Small intestine (tissue), 7 donors: ENCODE results near the gene ABCC11. TPM values are rescaled to one million over a fixed set of nuclear protein-coding genes. Genes with fewer than 3 reads are reported as not detected.
A peak's percentile ranks its signal among the peaks of the same experiment; 100 is the strongest.

Source experiments
- DNase-seq, 2 donors: peaks; one replicate each; pipeline versions ENCODE4 v3.0.0 to v3.0.0-alpha.2; 2013
- FAIRE-seq: peaks from 2 replicates; lab custom pipeline; 2012; peaks lifted over from hg19 to GRCh38; lab: Jason Lieb, UNC
- H3K27ac ChIP-seq, 3 donors: one replicate each; pipeline ENCODE4 v1.5.1; 2013; ENCODE audit warnings: low read length in 2 of 3, mild to moderate bottlenecking in 2 of 3, control low read depth in 1 of 3, inconsistent platforms in 1 of 3, low read depth in 1 of 3, moderate library complexity in 1 of 3
- H3K27me3 ChIP-seq, 3 donors: one replicate each; pipeline ENCODE4 v1.6.1; 2013; ENCODE audit warnings: low read length in 3 of 3, inconsistent platforms in 1 of 3; ENCODE audit not compliant: control insufficient read depth in 3 of 3, insufficient read depth in 3 of 3
- H3K36me3 ChIP-seq, 3 donors: one replicate each; pipeline ENCODE4 v1.6.1; 2013; ENCODE audit warnings: low read length in 3 of 3, inconsistent platforms in 1 of 3, low read depth in 1 of 3, mild to moderate bottlenecking in 1 of 3, moderate library complexity in 1 of 3; ENCODE audit not compliant: control insufficient read depth in 3 of 3, insufficient read depth in 2 of 3
- H3K4me1 ChIP-seq, 3 donors: one replicate each; pipeline ENCODE4 v1.6.1; 2013; ENCODE audit warnings: low read length in 2 of 3, inconsistent platforms in 1 of 3, low read depth in 1 of 3, mild to moderate bottlenecking in 1 of 3, moderate library complexity in 1 of 3; ENCODE audit not compliant: control insufficient read depth in 3 of 3, insufficient read depth in 2 of 3
- H3K4me3 ChIP-seq, 3 donors: one replicate each; pipeline ENCODE4 v1.5.1; 2013; ENCODE audit warnings: low read length in 3 of 3, control low read depth in 1 of 3, inconsistent platforms in 1 of 3, low read depth in 1 of 3, mild to moderate bottlenecking in 1 of 3, moderate library complexity in 1 of 3
- H3K9me3 ChIP-seq, 2 donors: one replicate each; pipeline ENCODE4 v1.6.1; 2013; ENCODE audit warnings: low read depth in 1 of 2, low read length in 1 of 2; ENCODE audit not compliant: control insufficient read depth in 2 of 2, insufficient read depth in 1 of 2
- WGBS, 3 donors: extraction: QIAGEN DNeasy Blood & Tissue Kit; methylation state at CpG; one replicate each; pipeline ENCODE4 v1.1.7; 2013; 5-methylcytosine and 5-hydroxymethylcytosine counted together
- polyA plus RNA-seq, 4 donors: library from polyadenylated mRNA; stranded (reverse) in 3 of 4; unstranded in 1 of 4; fragments of 200-250 nt in 3 of 4; fragments of 120-200 nt in 1 of 4; gene quantifications; one replicate each; pipeline versions ENCODE4 v1.2.1 to v1.2.3, GENCODE V29; 2013
- donor health status: healthy with polysubstance abuse.
- donor health status: control.
- donor health status: control.
- donor health status: Bipolar disorder and iron deficiency.
- donor health status: healthy.

Gene ABCC11
- polyA plus RNA-seq, 4 donors = 0.15 to 0.22 (median 0.15) TPM; not detected in 1

- FAIRE-seq = no peak
- H3K36me3 ChIP-seq = no peaks in the 10 kb centered on the region
- WGBS, 3 donors = 44 to 66% (median 52%) methylated on average over 6 of the region's 6 CpGs
- DNase-seq = no peak
- no peaks in the 10 kb centered on the region for H3K27me3 ChIP-seq
- H3K4me3 ChIP-seq = no peak overlapping the region
- peak overlapping the region in 2 of 3 donors; percentile 69 to 81 for H3K27ac ChIP-seq
- H3K4me1 ChIP-seq = peaks cover 0 to 13% (median 0%) of the 10 kb centered on the region in 3 donors
- H3K9me3 ChIP-seq = no peaks in the 10 kb centered on the region
Measured at GRCh38 chr16:48204825-48205151, 42.6 kb downstream of the ABCC11 start.

DNA sequence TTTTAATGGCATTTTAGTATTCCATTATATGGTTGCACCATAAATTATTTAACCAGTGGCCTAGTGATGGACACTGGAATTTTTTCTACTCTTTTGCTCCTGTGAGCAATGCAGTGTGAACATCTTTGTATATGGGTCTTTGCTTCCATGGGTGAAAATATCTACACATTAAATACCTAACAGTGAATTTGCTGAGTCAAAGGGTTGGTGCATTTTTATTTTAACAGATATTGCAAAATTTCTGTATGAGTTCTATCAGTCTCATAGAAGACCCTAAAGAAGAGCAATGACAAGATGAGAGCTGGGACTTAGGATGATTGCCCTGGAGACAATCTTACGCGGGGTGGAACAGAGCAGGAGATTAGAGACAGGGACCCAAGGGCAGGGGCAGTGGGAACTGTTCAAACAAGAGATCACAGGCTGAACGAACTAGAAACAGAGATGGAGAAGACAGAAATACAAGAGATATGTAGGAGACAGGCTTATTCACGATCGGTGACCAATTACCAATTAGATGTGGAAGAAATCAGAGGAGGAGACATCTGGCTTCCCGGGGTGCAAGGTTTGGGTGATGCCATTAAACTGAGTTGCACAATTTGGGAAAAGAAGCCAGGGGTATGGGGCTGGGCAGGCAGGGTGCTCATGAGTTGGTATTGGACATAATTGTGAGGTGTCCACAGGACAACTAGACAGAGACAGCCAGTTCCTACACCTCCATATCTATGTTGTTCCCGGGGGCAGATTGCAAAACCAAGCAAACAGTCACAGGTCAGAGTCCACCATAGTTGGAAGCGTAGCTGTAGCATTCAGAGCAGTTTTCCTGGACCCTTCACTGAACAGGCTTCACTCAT, 43.1 kb downstream of the ABCC11 start:
- H3K27ac ChIP-seq = peak overlapping the region in 2 of 3 donors; percentile 69 to 81

GRCh38 chr16:48201515-48202201, 45.7 kb downstream of the ABCC11 start:
- FAIRE-seq = no peak
- WGBS, 3 donors = 41 to 65% (median 42%) methylated on average over 6 of the region's 6 CpGs

More for the DNA sequence above, 43.1 kb downstream of the ABCC11 start:
- no peak overlapping the region for H3K4me3 ChIP-seq
- no peaks in the 10 kb centered on the region for H3K27me3 ChIP-seq
- no peaks in the 10 kb centered on the region for H3K9me3 ChIP-seq
- peak; percentile 93 to 94 for DNase-seq
- FAIRE-seq = no peak
- WGBS, 3 donors = 38 to 71% (median 52%) methylated on average over 8 of the region's 8 CpGs
- peaks cover 0 to 13% (median 0%) of the 10 kb centered on the region in 3 donors for H3K4me1 ChIP-seq
- no peaks in the 10 kb centered on the region for H3K36me3 ChIP-seq

DNA sequence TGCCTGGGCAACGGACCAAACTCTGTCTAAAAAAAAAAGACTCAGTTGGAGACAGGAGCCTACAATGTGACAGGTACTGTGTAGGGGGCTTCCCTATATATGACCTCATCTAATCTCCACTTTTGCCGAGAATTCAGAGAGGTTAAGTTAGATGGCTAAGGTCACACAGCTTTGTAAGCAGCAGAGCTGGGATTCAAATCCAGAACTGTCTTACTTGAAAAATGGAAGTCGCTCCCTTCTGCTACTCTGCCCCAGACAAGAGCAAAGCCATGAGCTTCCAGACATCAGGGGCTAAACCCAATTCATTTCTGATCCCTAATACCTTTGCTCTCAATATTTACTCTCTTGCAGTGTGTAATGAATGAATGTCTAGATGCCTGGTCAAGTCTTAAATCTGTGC, 50.0 kb downstream of the ABCC11 start:
- Histone ChIP-seq H3K4me1 (no peaks in the 10 kb centered on the region), H3K27ac (no peak overlapping the region), H3K27me3 (no peaks in the 10 kb centered on the region), H3K9me3 (no peaks in the 10 kb centered on the region), H3K4me3 (no peak overlapping the region), H3K36me3 (no peaks in the 10 kb centered on the region)
- no peak for FAIRE-seq
- no peak for DNase-seq
- 78 to 90% (median 82%) methylated on average over 3 of the region's 3 CpGs for WGBS, 3 donors

More at GRCh38 chr16:48201515-48202201, 45.7 kb downstream of the ABCC11 start:
- Histone ChIP-seq H3K4me3 (no peak overlapping the region), H3K4me1 (peaks cover 0 to 13% (median 0%) of the 10 kb centered on the region in 3 donors), H3K36me3 (no peaks in the 10 kb centered on the region), H3K9me3 (no peaks in the 10 kb centered on the region), H3K27me3 (no peaks in the 10 kb centered on the region), H3K27ac (no peak overlapping the region)
- DNase-seq = peak in 1 of 2 donors; percentile 38

- WGBS, 3 donors = 22 to 39% (median 32%) methylated on average over 5 of the region's 5 CpGs
- peak; percentile 13 to 29 for DNase-seq
- H3K27ac ChIP-seq = no peak overlapping the region
Measured at GRCh38 chr16:48194828-48195556, 52.3 kb downstream of the ABCC11 start.

GRCh38 chr16:48193846-48194245, 53.5 kb downstream of the ABCC11 start:
- no peak overlapping the region for H3K27ac ChIP-seq
- FAIRE-seq (no peak), DNase-seq (no peak)
- WGBS, 3 donors = 86 to 89% (median 88%) methylated on average over 7 of the region's 7 CpGs
- no peaks in the 10 kb centered on the region for H3K4me1 ChIP-seq
- no peaks in the 10 kb centered on the region for H3K27me3 ChIP-seq
- H3K36me3 ChIP-seq = no peaks in the 10 kb centered on the region
- H3K4me3 ChIP-seq = no peak overlapping the region
- H3K9me3 ChIP-seq = no peaks in the 10 kb centered on the region

More at GRCh38 chr16:48194828-48195556, 52.3 kb downstream of the ABCC11 start:
- no peaks in the 10 kb centered on the region for H3K9me3 ChIP-seq
- H3K4me3 ChIP-seq = no peak overlapping the region
- H3K4me1 ChIP-seq = no peaks in the 10 kb centered on the region
- no peaks in the 10 kb centered on the region for H3K36me3 ChIP-seq
- FAIRE-seq = no peak
- H3K27me3 ChIP-seq = no peaks in the 10 kb centered on the region

DNA sequence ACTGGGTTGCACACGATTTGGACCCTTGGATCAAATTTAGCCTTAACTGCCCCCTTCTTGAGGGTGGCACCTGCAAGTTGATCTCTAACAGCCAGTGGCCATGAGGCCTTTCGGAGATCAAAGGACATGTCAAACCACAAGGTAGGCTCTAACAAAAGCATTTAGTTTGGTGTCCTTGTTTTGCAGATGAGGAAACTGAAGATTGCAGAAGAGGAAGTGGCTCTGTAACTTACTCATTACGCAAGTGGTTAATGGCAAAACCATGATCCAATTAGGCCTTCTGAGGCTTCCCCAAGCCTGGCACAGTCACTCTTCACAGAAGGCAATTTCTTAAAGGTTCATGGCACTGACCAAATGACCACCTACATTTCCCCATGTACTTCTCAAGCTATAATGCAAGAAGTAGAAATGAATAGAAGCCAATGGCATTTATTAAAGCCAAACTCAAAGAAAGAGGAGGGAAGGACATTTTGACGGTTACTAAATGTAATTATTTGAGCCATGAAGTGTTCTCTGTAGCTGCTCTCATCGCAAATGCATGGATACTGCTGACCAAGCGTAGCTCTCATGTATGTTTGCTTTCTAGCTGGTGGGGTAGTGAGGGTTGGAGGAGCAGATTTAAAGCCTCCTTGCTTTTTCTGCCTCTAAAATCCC, 58.8 kb downstream of the ABCC11 start:
- Histone ChIP-seq H3K4me1 (no peaks in the 10 kb centered on the region), H3K4me3 (no peak overlapping the region), H3K36me3 (no peaks in the 10 kb centered on the region), H3K27ac (no peak overlapping the region), H3K9me3 (no peaks in the 10 kb centered on the region), H3K27me3 (no peaks in the 10 kb centered on the region)
- no peak for FAIRE-seq
- DNase-seq = no peak
- WGBS, 3 donors = 75 to 88% (median 79%) methylated on average over 6 of the region's 6 CpGs

- Histone ChIP-seq H3K9me3 (no peaks in the 10 kb centered on the region), H3K27ac (no peak overlapping the region), H3K36me3 (no peaks in the 10 kb centered on the region), H3K4me3 (no peak overlapping the region), H3K27me3 (no peaks in the 10 kb centered on the region), H3K4me1 (no peaks in the 10 kb centered on the region)
- FAIRE-seq = no peak
- 89 to 95% (median 92%) methylated on average over 4 of the region's 4 CpGs for WGBS, 3 donors
- DNase-seq = no peak
Measured at GRCh38 chr16:48187779-48188178, 59.6 kb downstream of the ABCC11 start.
